Activated gamma-delta T cell (primary cell): Measurements from ENCODE around the gene C16orf92.
"Not testable (repeated sequence)": the region's sequence is repeated elsewhere in the genome, so short reads cannot be mapped to it uniquely, and the experiment has no call there.

Source experiments
- DNase-seq: peaks from one replicate; lab custom pipeline; 2025; lab: John Stamatoyannopoulos, UW

Gene C16orf92

DNA sequence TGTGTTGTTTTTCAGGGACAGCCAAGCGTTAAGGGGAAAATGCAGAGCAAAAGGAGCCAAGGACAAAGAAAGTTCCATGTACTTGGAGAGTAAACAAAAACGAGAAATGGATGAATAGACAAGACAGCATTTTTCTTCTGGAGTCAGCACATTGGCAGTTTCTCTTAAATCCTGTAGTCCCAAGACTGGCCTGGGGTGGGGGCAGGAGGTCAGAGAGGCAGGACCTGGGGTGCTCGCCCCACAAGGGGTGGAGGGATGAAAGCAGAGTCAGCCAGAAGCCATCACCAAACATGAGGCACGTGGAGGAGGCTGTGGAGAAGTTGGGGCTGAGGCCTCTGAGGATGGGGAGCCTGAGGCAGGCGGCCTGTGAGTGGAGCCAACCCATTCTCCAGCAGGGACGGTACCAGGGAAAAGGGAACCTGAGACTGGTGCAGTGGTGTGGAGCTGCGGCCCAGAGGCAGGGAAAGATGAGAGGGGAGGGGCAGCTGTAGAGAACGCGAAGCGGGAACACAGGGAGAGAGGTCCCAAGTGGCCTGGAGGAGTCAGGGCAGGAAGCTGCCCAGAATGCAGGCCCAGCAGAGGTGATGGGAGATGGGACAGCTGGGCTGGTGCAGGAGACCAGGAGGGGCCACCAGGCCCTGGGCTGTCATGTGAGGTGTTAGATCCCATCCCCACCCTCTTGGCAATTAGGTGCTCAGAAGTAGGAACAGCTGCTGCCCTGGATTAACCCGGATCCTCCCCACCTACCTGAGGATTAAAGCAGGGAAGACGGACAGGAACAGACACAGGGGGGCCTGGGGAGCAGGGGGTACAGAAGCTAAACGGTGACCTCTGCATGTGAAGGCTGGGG is 4.8 kb downstream of the C16orf92 start:
- DNase-seq: no peak

GRCh38 chr16:30028438-30029076 is 5.6 kb downstream of the C16orf92 start:
- no peak for DNase-seq

DNA sequence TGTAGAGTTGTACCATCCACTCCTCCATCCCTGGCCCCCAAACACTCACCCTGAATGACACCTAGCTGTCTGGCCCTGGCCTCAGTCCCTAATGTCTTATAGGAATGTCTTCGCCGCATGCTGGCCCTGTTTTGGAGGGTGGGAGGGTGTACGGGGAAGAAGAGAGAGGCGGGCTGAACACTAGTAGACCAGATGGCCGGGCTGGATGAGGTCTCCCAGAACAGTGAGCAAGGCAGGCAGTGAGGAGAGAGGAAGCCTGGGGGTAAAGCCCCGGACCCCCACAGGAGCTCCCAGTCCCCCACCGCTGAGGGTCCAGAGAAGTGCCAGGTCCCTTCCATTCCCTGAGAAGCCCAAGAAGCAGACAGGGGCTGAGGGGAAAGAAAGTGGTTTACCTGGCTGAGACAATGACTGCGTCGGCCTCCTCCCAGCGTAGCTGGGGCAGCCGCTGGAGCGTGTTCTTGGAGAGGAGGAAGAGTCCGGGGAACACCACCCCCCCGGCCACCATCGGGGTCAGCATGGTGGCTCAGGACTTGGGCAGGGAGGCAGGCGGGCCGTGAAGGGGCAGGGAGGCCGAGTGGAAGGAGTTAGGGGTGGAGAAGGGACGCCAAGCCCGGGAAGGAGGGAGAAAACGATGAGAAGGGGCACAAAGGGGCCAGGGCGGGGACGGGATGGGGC is 7.2 kb downstream of the C16orf92 start:
- DNase-seq: no peak

- no peak for DNase-seq
Observed at GRCh38 chr16:30030841-30031413, 7.9 kb downstream of the C16orf92 start, which contains the start of gene TLCD3B. Gene TLCD3B (minus strand): TSS chr16:30031271. CDS start chr16:30030527, 744 bp downstream.

GRCh38 chr16:30031477-30031918 is 8.5 kb downstream of the C16orf92 start:
- no peak for DNase-seq

- no peak for DNase-seq
Observed at GRCh38 chr16:30032083-30032819, 9.3 kb downstream of the C16orf92 start.

DNA sequence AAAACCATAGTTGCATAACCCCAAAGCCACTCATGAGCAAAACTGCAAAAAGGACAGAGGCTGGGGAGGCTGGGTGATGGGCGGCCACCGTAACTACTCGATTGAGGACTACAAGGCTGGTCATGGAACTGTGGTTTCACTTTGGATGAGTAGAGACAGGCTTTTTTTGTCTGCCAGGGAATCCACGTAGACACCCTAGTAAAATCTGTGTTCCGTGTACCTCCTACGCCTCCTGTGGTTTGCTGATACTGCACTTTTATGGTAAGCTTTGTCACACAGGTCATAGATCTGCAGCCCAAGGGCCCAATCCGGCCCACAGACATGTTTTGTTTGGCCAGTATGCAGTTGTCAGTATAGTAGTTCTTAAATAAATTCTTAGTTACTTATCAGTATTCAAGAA is 10.3 kb downstream of the C16orf92 start:
- no peak for DNase-seq

DNA sequence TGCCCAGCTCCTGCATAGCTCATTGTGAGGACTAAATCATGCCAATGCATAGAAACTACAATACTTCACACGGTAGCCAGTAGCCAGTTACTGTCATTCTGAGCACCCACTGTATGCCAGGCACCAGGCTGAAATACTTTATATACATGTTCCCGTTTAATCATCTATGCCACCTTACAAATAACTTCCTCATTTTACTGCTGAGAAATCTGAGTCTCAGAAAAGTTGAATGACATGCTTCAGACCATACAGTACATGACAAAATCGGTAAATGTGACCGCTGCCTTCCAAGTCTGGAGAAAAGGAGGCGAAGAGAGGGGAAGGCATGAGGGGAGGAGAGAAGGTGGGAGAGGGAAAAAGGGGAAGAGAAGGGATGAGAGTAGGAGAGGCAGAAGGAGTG is 17.2 kb downstream of the C16orf92 start:
- no peak for DNase-seq

DNA sequence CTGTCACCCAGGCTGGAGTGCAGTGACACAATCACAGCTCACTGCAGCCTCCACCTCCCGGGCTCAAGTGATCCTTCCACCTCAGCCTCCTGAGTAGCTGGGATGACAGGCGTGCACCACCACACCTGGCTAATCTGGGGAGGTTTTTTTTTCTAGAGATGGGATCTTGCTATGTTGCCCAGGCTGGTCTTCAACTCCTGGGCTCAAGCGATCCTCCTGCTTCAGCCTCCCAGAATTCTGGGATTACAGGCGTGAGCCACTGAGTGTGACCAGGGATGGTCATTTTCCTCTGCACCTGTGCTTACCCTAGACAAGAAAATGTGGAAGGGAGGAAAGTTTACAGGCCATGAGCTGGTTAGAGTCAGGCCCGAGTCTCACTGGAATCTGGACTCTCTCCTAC is 17.7 kb downstream of the C16orf92 start:
- not testable (repeated sequence) for DNase-seq

DNA sequence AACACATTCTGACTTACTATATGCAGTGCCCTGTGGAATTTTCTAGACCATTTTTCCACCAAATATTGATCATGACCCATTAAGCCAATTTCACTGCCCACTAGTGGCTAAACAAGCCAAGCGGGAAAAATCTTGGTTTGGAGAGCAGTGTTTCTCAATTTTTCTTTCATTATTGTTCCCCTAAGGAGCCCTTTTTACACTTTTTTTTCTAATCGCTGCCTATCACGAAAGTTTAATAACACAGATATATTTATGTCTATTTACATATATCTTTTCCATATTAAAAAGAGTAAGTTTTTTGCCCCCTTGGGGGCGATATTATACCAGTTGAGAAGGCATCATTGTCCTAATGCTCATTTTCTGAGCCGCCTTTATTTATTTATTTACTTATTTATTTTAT is 18.8 kb downstream of the C16orf92 start:
- DNase-seq: no peak

GRCh38 chr16:30046178-30046577 is 23.2 kb downstream of the C16orf92 start:
- DNase-seq: no peak

DNA sequence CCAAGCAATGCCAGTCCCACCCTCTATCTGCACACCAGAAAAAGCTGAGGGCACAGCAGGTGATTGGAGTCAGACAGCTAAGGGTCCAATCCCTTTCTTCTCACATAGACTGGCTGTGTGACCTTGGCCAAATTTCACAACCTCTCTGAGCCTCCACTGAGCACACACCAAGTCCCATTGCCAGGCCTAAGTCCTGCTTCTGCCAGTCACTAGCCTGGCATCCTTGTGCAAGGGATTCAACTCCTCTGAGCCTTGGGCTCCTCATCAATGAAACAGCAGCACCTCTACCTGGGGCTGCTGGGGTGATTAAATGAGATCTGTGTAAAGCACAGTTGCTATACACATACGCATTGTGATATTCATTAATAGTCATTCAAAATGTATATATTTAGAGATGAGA is 23.6 kb downstream of the C16orf92 start:
- DNase-seq: no peak

GRCh38 chr16:30049871-30050270 is 26.9 kb downstream of the C16orf92 start:
- DNase-seq: no peak

DNA sequence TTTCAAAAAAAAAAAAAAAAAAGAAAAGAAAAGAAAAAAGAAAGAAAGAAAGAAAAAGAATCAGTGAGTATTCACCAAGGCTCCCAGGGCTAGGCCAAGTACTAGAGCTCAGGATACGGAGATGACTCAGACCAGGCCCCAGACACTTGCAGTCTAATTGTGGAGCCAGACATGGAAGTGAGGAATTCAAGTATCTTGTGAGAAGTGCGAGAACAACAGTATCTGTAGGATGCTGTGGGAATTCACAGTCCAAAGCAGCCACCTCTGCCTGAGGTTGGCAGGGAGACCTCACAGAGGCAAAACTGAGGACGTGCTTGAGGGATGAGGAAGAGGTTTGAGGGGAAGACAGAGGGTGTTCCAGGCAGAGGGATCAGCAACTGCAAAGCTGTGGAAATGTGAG is 28.5 kb downstream of the C16orf92 start:
- no peak for DNase-seq

DNA sequence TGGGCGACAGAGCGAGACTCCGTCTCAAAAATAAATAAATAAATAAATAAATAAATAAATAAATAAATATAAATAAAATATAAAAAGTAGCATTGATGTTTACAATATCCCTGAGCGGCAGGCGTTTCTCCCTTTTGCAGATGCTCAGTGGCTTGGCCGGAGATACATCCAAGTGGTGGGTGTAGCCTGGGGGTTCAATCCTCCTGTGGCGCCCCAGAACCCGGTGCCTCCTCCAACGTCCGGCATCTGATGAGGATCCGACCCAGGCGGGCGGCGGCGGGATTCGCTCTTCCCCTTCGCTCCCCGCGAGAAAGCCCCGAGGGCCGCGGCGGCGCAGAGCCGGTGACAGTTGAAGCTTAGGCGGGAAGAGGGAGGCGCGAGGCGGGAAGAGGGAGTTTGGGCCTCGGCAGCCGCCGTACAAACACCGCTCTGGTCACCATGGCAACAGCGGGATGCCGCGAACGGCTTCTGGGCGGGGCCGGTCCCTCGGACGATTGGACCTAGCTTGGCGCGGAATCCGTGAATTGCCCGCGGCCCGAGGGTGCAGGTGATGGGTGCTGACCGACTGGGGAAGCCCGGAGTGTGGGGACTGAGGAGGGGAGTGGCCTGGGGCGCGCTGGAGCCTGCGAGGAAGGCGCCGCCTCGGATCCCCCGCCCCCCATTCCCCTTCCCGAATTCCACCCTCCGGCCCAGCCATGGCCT is 29.8 kb downstream of the C16orf92 start:
- DNase-seq: peak; percentile 71

GRCh38 chr16:30053376-30054015 is 30.5 kb downstream of the C16orf92 start:
- no peak for DNase-seq

DNA sequence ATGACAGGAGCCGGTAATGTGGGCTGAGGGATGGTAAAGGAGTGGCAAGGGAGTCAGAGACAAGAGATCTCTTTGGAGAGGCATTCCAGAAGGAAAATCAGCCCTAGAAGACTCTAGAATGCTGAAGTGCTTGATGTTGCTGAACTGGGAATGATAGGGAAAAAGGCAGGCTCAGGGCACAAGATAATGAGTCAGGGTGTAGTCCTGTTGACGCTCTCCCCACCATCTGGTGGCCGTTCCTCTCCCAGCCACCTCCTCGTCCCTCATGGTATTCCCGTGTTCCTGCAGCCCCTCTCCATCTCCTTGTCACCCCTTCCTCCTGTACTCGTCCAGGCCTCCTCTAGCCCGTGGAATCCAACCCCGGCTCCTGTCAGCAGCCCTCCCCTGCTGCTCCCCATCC is 31.5 kb downstream of the C16orf92 start:
- no peak for DNase-seq

DNA sequence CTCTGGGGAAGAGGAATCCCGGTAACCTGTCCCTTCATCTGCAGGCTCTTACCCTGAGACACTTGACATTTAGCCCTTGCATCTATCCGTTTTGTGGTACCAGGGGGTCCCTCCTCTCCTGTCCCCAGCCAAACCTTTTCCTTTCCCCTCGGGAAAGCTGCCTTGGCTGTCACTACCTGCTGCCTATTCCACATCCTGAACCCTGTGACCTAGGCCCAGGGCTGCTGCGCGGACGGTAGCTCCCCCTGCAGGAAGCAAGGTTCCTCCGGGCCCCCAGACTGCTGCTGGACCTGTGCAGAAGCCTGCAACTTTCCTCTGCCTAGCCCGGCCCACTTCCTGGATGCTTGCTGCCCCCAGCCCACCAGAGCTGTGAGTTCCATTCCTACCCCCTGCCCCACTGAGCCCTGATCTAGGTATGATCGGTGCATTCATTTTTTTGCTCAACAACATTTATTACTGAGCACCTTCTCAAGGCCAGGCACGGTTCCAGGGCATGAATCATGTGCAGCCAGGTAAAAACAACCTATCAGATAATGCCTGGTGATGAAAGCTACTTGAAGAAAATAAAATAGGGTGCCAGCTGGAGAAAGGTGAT is 32.1 kb downstream of the C16orf92 start:
- DNase-seq: no peak

GRCh38 chr16:30060346-30060745 is 37.3 kb downstream of the C16orf92 start:
- DNase-seq: no peak
